ENCODE data around the gene CEBPZ. TPM values are rescaled to one million over a fixed set of nuclear protein-coding genes. Genes with fewer than 3 reads are reported as not detected.

The CEBPZ gene
- total RNA-seq, 4 donors from 2014 or later = 21.0 to 104 (median 32.1) TPM

DNA sequence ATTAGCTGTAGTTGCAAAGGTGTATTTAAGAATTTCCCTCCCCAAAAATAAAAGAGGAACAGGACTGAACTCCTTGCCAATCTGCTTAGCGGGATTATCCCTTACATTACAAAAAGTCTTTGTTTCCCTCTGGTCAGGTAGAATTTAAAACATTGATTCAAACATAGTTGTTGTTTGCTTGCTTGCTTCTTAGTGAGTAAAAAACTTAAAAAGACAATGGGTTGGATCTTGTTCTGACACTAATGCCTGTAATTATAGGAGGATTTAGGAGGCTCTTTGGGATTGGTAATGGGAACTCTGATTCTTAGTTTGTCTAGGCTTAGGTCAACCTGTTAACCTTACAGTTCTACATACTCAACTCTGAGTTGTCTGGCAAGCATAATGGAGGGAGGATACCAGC is 38.8 kb downstream of the CEBPZ start:
- DNase-seq = no peak
- H3K27ac ChIP-seq = no peak overlapping the region
- no peak overlapping the region for H3K4me3 ChIP-seq
- no peaks in the 10 kb centered on the region for H3K36me3 ChIP-seq
- H3K27me3 ChIP-seq = no peaks in the 10 kb centered on the region
- H3K4me1 ChIP-seq = peaks cover 0 to 5% (median 4%) of the 10 kb centered on the region in 4 donors
- H3K9me3 ChIP-seq = no peaks in the 10 kb centered on the region
- TF ChIP-seq, protein P1, sequence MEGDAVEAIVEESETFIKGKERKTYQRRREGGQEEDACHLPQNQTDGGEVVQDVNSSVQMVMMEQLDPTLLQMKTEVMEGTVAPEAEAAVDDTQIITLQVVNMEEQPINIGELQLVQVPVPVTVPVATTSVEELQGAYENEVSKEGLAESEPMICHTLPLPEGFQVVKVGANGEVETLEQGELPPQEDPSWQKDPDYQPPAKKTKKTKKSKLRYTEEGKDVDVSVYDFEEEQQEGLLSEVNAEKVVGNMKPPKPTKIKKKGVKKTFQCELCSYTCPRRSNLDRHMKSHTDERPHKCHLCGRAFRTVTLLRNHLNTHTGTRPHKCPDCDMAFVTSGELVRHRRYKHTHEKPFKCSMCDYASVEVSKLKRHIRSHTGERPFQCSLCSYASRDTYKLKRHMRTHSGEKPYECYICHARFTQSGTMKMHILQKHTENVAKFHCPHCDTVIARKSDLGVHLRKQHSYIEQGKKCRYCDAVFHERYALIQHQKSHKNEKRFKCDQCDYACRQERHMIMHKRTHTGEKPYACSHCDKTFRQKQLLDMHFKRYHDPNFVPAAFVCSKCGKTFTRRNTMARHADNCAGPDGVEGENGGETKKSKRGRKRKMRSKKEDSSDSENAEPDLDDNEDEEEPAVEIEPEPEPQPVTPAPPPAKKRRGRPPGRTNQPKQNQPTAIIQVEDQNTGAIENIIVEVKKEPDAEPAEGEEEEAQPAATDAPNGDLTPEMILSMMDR (IDR thresholded peaks at IDR 0.05) = no peak
- TF ChIP-seq POLR2A (IDR thresholded peaks at IDR 0.05) = no peak

DNA sequence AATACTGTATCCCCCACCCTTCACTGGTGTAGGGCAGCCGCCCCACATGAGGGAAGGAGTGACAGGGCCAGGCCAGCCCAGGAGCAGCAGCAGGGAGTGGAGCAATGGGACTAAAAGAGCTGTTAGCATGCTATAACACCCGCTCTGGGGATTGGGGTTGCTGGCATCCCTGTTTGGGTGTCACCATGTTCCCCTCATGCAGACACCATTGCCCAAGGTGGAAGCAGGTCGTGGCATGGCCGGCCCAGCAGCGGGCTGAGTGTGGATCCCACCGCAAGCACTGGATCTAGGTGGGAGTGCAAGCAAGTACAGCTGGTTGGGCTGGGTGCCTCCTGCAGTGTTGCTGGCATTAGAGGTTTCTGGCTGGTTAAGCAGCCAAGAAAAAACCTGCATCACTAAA is 39.6 kb downstream of the CEBPZ start:
- Histone ChIP-seq H3K27ac (no peak overlapping the region), H3K27me3 (no peaks in the 10 kb centered on the region), H3K4me1 (no peaks in the 10 kb centered on the region), H3K4me3 (no peak overlapping the region), H3K36me3 (no peaks in the 10 kb centered on the region), H3K9me3 (no peaks in the 10 kb centered on the region)
- DNase-seq = no peak
- TF ChIP-seq POLR2A (IDR thresholded peaks at IDR 0.05) = no peak
- TF ChIP-seq, protein P1 (IDR thresholded peaks at IDR 0.05) = no peak

DNA sequence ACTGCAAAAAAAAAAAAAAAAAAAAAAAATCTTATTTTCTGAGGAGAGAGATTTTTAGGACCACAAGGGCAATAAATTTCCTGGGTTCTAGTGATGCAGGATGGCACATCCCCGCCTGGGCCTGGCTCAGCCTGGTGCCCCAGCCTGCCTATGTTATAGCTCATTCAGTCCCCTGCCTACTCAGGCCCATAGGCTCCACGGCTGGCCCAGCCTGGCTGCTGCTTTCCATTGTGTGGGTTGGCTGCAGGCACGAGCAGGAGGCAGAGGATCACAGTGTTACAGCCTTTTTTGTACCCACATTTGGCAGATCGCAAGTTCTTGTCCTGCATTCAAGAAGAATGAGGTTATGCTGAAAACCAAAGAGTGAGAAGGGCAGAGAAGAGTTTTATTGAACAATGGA is 40.1 kb downstream of the CEBPZ start:
- Histone ChIP-seq H3K4me1 (no peaks in the 10 kb centered on the region), H3K9me3 (no peaks in the 10 kb centered on the region), H3K4me3 (no peak overlapping the region), H3K27ac (no peak overlapping the region), H3K36me3 (no peaks in the 10 kb centered on the region), H3K27me3 (no peaks in the 10 kb centered on the region)
- DNase-seq = no peak
- TF ChIP-seq, protein P1 (IDR thresholded peaks at IDR 0.05) = no peak
- TF ChIP-seq POLR2A (IDR thresholded peaks at IDR 0.05) = no peak

DNA sequence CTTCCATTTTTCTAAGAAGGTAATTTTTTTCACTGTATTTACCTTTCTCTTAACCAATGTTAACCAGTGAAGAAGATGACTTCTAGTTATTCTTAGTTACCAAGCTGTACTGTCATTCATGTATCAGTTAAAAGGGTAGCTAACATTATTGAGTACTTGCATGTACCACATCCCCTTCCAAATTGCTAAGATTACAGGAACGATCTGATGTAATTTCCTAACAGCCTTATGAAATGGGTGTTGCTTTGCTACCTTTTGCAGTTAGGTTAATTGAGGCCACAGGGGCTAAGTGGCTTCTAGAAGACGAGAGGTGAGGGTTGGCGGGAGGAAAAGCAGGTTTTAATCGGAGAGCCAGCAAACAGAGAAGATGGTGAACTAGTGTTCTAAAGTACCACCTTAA is 41.1 kb downstream of the CEBPZ start:
- H3K4me1 ChIP-seq = no peaks in the 10 kb centered on the region
- no peak for DNase-seq
- TF ChIP-seq POLR2A (IDR thresholded peaks at IDR 0.05) = no peak
- TF ChIP-seq, protein P1 (IDR thresholded peaks at IDR 0.05) = no peak
- H3K27ac ChIP-seq = no peak overlapping the region
- H3K27me3 ChIP-seq = no peaks in the 10 kb centered on the region
- no peaks in the 10 kb centered on the region for H3K36me3 ChIP-seq
- H3K4me3 ChIP-seq = no peak overlapping the region
- no peaks in the 10 kb centered on the region for H3K9me3 ChIP-seq

DNA sequence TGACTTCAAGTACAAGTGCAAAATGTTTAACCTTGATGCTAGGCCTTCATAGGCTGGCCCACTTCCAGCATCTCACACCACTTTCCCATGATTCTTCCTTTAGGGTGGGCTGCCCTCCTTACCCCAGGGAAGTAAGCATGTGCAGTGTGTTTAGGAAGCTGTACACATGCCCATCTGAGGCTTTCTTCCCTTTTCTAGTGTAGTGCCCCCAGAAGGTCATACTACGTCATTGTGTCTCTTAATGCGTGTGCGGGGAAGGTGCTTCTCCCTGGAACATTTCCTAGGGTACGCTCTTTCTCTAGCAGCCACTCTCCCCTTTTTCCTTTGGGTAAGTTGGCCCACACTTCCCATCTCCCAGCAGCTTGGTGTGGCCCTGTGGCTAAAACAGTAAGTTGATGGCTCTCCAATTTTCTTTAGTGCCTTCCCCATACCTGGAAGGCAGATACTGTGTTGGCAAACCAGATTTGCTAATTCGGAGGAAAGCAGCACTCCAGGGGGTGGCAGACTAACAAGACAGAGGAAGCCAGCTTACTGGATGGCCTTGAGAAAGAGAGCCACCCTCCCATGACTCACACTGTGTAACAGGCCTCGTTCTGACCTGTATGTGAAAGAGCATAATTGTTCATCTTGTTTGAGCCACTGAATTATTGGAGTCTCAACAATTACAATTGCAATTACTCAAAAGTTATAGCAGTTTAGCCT is 41.8 kb downstream of the CEBPZ start:
- Histone ChIP-seq H3K27ac (no peak overlapping the region), H3K27me3 (no peaks in the 10 kb centered on the region), H3K4me3 (no peak overlapping the region), H3K4me1 (no peaks in the 10 kb centered on the region), H3K9me3 (no peaks in the 10 kb centered on the region), H3K36me3 (no peaks in the 10 kb centered on the region)
- no peak for DNase-seq
- TF ChIP-seq POLR2A (IDR thresholded peaks at IDR 0.05) = no peak
- TF ChIP-seq, protein P1 (IDR thresholded peaks at IDR 0.05) = no peak
